ENCODE results near the gene BEAN1. TPM values are rescaled to one million over a fixed set of nuclear protein-coding genes. Genes with fewer than 3 reads are reported as not detected.

BEAN1 gene
- total RNA-seq, 1 donor from 2014 or later = not detected

DNA sequence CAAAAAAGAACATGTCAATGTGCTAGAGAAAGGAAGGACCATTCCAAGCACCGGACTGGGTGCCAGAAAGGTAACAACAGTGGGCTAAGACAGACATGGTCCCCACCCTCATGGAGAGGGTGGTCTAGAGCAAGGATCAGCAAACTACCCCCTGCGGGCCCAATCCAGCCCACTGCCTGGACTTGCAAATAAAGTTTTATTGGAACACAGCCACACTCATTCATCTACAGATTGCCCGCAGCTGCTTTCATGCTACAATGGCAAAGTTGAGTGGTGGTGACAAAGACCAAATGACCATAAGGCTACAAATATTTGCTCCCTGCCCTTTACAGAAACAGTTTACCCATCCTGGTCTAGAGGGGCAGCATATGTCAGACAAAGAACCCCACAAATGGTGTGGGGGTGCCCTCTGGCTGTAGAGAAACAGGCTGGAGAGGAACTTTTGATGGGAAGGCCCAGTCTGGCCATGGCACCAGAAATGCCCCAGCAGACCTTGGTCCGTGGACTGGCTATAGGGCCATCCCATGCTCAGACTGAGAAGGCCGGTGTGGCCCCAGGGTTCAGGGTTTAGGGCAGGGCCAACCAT, 45.4 kb upstream of the BEAN1 start:
- intact Hi-C loops (cut with DNase I) = no loop called here
- TF ChIP-seq, protein P1, sequence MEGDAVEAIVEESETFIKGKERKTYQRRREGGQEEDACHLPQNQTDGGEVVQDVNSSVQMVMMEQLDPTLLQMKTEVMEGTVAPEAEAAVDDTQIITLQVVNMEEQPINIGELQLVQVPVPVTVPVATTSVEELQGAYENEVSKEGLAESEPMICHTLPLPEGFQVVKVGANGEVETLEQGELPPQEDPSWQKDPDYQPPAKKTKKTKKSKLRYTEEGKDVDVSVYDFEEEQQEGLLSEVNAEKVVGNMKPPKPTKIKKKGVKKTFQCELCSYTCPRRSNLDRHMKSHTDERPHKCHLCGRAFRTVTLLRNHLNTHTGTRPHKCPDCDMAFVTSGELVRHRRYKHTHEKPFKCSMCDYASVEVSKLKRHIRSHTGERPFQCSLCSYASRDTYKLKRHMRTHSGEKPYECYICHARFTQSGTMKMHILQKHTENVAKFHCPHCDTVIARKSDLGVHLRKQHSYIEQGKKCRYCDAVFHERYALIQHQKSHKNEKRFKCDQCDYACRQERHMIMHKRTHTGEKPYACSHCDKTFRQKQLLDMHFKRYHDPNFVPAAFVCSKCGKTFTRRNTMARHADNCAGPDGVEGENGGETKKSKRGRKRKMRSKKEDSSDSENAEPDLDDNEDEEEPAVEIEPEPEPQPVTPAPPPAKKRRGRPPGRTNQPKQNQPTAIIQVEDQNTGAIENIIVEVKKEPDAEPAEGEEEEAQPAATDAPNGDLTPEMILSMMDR (IDR thresholded peaks at IDR 0.05) = no peak

DNA sequence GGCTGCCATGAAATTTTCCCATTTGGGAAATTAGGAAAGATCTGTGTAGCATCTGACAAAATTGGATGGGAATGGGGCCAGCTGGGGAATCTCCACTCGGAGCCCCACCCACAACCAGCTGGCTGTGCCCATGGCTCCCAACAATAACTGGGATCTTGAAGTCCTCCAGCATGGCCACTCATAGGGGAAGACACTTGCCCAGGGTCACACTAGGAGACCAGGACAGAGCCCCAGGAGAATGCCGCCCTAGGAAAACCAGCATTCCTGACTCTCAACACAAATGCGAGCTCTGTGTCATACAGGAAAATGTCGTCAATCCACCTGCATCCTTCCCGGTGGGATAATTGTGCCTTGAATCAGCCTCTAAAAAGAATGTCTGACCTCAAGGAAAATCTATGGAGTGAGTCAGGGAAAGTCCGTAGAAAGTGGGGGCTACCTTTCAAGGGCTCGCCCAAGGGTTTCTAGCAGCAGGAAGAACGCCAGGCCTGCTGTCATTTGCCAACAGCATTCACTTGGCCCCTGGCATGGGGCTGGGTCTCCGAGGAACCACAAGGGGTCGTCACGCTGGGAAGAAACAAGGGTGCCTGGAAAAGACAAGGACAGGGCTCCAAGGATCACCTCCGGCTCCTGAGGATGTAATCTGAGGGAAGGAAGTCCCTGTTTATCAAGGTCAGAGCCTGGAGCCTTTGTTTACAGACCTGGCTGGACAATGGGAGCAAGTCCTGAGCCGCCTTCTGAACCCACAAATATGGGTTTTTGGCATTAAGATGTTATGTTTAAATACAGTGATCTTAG, 44.7 kb upstream of the BEAN1 start:
- H3K27ac ChIP-seq = peak overlapping the region in 1 of 2 donors; percentile 3
- DNase-seq (ENCODE audit: low spot score in 2 of 2) = no peak

More for the DNA sequence above, 45.4 kb upstream of the BEAN1 start:
- Histone ChIP-seq H3K36me3 (no peaks in the 10 kb centered on the region), H3K27me3 (no peaks in the 10 kb centered on the region), H3K9me3 (no peaks in the 10 kb centered on the region), H3K4me1 (no peaks in the 10 kb centered on the region), H3K27ac (no peak overlapping the region), H3K4me3 (no peak overlapping the region)
- DNase-seq (ENCODE audit: low spot score in 2 of 2) = no peak

DNA sequence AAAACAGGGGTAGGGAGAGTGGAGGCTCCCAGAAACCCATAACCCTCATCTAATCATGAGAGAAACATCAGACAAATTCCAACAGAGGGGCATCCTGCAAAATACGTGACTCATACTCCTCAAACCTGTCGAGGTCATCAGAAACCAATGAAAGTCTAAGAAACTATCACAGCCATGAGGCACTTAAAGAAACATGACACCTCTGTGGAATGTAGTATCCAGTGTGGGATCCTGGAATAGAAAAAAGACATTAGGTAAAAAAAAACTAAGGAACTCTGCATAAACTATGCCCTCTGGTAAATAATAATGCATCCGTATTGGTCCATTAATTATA, 44.2 kb upstream of the BEAN1 start:
- Histone ChIP-seq H3K9me3 (no peaks in the 10 kb centered on the region), H3K4me1 (no peaks in the 10 kb centered on the region), H3K36me3 (no peaks in the 10 kb centered on the region), H3K27ac (peak overlapping the region in 1 of 2 donors; percentile 3), H3K4me3 (no peak overlapping the region), H3K27me3 (no peaks in the 10 kb centered on the region)
- no peak for DNase-seq (ENCODE audit: low spot score in 2 of 2)
- TF ChIP-seq, protein P1 (IDR thresholded peaks at IDR 0.05) = no peak
- intact Hi-C loops (cut with DNase I) = no loop called here

More for the DNA sequence above, 44.7 kb upstream of the BEAN1 start:
- H3K4me3 ChIP-seq = no peak overlapping the region
- no peaks in the 10 kb centered on the region for H3K9me3 ChIP-seq
- H3K4me1 ChIP-seq = no peaks in the 10 kb centered on the region
- H3K36me3 ChIP-seq = no peaks in the 10 kb centered on the region
- TF ChIP-seq, protein P1 (IDR thresholded peaks at IDR 0.05) = no peak
- no peaks in the 10 kb centered on the region for H3K27me3 ChIP-seq
- intact Hi-C loops (cut with DNase I) = no loop called here

DNA sequence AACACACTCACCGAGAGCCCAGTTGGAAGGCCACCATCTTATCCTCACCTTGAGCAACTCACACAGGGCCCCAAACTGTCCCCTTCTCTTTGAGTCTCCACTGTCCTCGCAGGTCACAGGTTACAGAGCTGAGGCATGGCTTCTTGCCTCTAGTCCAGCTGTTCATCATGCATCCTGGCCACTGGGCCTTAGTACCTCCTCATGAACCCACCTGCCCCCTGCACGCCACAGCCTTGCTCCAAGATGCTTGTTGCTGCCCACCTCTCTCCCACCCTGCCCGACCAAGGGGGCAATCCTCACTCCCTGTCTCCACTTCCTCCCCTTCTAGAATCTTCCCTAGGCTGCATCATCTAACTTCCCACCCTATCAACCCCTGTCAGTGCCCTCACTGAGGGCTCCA, 43.5 kb upstream of the BEAN1 start:
- Histone ChIP-seq H3K36me3 (no peaks in the 10 kb centered on the region), H3K4me3 (no peak overlapping the region), H3K4me1 (no peaks in the 10 kb centered on the region), H3K27me3 (no peaks in the 10 kb centered on the region), H3K9me3 (no peaks in the 10 kb centered on the region), H3K27ac (no peak overlapping the region)
- TF ChIP-seq, protein P1 (IDR thresholded peaks at IDR 0.05) = no peak
- no peak for DNase-seq (ENCODE audit: low spot score in 2 of 2)
- intact Hi-C loops (cut with DNase I) = no loop called here

DNA sequence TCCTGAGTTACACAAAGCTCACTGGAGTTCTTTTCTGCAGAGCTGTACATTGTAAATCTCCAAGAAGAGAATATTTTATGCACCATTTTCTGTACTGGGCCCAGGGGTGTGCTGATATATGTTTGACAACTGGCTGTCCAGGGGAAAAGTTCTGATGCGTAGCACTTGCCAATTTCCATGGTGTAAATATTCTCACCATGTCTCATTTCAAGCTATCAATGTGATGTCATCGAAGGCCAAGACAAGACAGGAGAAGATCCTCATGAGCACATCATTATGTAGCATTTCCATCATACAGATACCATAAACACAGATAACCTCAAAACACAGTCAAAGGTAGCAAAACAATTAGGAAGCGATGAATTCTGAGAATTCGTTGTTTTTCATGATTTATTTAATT, 41.7 kb upstream of the BEAN1 start:
- no peak overlapping the region for H3K27ac ChIP-seq
- TF ChIP-seq, protein P1 (IDR thresholded peaks at IDR 0.05) = no peak
- H3K9me3 ChIP-seq = no peaks in the 10 kb centered on the region
- H3K4me3 ChIP-seq = no peak overlapping the region
- H3K36me3 ChIP-seq = no peaks in the 10 kb centered on the region
- no peaks in the 10 kb centered on the region for H3K4me1 ChIP-seq
- intact Hi-C loops (cut with DNase I) = no loop called here
- H3K27me3 ChIP-seq = no peaks in the 10 kb centered on the region
- DNase-seq (ENCODE audit: low spot score in 2 of 2) = no peak

Data from ascending aorta (tissue), 2 donors.